NCI-H1436 treated with DMSO at 0.1 percent for 48 hours (cell line): ENCODE results near the gene BMF.
"Not testable (repeated sequence)": the region's sequence is repeated elsewhere in the genome, so short reads cannot be mapped to it uniquely, and the experiment has no call there.

Source experiments
- DNase-seq: peaks from one replicate; lab custom pipeline; 2025; lab: John Stamatoyannopoulos, UW

Gene BMF

DNA sequence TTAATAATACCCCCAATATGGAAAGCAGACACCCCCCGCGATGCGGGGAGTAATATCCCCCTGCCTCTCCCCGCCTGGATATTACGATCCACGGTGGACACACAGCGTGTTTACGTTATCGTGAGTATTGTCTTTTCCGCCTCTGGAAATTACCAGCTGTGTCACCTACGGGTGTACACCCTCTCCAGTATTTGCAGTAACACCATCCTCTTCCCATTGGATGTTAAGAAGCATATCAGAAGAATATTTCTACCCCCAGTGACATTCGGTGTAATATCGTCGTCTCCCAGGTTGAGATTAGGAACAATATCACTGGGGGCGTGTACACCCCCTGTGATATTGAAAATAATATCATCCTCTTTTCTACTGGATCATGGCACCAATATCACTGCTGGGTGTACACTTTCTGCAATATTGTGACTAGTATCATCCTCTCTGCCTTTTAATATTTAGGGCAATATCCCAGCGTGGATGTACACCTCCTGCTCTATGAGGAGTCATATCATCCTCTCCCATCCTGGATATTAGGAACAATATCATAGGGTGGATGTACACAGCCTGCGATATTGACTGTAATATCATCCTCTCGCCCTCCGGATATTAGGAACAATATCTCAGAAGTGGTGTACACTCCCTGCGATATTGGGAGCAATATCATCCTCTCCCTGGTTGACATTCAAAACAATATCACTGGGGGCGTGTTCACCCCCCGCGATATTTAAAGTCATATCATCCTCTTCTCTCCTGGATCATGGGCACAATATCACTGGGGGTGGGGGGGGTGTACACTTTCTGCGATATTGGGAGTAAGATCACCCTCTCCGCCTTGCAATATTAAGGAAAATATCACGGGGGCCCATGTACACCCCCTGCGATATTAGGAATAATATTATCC is 20.3 kb upstream of the BMF start:
- no peak for DNase-seq

DNA sequence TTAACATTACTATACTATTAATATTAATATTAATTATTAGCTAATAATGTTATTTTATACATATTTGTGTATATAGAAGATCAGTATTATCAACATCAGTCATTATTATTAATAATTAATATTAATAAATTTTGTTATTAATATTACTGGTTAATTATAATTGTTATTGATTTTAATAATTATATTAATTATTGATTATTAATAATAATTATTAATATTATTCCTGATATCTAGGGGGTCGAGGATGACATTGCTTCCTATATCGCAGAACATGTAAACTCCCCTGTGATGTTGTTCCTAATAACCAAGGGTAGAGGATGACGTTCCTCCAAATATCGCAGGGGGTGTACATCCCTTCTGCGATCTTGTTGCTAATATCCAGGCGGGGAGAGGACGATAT is 17.3 kb upstream of the BMF start:
- no peak for DNase-seq

DNA sequence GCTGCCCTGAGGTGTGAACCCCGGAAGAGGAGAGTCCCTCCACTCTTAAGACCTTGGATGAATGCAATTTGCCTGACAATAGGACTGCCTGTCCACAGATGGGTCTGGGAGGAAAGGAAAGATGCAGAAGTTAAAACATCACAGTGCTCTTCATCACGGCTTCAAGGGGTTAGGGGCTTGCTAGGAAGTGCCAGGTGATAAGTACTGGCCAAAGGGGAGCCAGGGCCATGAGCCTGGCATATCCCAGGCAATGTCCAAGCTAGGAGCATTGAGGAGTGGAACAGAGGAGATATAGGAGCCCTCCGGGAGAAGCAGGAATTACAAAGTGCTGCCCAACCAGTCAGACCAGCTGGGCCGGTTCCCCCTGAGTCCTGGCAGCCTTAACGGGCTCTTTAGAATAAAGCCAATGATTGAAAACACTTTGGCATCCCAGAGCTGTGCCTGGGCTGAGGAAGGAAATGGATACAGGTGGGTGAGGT is 16.2 kb upstream of the BMF start:
- not testable (repeated sequence) for DNase-seq

DNA sequence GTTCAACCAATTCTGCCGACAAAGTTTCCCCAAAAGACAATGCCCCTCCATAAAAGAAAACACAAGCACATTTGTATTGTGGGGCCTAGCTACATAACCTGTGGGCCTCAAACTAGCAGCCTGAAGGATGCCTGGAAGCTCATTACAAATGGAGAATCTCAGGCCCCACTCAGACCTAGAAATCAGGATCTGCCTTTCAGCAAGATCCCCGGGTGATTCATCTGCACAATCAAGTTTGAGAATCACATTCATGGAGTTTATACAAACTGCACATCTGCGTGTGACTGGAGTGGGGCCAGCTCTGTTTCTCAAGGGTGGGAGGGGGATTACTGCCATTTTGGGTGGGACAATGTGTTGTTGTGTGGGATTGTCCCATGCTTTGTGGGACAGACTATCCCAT is 15.7 kb upstream of the BMF start:
- DNase-seq = not testable (repeated sequence)

DNA sequence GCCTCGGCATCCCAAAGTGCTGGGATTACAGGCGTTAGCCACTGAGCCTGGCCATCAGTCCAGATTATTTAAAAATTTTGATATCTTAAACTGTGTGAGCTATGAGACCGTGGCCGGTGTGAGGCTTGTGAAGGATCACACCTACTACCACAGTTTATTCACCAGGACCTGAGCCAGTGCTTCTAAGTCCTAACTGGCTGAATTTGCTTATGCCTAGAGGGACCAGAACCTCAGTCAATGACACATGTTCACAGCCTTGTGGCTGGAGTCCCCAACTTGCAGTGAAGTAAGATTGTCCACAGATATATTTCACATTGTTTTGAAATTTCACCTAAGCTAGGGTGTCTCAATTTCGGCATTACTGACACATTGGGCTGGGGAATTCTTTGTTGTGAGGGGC is 15.2 kb upstream of the BMF start:
- DNase-seq = not testable (repeated sequence)

DNA sequence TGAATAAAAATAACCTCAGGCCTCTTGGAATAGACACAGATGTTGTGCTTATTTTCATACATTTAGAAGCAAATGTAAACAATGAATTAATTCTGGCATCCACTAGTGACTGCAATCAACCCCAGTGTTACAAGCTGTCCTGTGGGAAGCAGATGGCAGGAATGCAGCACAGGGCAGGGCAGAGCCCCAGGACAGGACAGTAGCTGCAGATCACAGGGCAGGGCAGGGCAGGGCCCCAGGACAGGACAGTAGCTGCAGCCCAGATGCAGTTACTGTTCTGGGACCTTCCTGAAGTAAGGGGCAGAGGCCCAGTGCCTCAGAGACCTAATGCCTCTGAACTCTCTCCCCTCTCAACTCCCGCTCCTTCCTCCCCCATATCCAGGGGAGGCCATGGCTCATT is 14.3 kb upstream of the BMF start:
- not testable (repeated sequence) for DNase-seq

DNA sequence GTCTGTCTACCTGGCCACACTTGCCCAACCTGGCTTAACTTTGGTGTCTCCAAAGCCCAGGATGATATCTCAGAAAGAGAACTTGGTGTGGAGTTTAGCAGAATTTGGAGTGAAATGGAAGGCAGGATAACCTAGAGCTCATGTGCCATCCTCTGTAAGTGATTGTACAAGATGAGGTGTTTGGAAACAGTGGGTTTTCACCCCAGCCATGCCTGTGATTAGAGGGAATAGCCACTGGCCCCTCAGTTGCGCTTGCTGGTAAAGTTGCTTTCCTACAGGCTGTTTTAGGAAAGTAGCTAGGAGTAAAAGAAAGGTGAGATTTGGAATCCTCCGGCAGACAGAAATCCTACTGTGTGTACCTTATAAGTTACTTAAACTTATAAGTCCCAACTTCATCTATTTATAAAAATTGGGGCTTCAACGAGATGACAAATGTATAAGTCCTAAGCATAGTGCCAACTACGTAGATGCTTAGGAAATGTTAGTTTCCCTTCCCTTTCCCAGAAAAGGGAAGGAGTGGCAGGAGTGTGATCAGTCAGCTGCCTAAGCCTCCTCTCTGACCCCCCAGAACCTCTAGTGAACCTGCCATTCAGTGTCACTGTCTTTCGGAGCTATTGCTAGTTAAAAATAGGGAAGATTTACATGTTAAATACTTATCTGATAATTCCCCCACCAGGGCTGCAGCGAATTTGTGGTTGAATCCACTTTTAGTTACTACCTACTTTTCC is 13.4 kb upstream of the BMF start:
- no peak for DNase-seq

DNA sequence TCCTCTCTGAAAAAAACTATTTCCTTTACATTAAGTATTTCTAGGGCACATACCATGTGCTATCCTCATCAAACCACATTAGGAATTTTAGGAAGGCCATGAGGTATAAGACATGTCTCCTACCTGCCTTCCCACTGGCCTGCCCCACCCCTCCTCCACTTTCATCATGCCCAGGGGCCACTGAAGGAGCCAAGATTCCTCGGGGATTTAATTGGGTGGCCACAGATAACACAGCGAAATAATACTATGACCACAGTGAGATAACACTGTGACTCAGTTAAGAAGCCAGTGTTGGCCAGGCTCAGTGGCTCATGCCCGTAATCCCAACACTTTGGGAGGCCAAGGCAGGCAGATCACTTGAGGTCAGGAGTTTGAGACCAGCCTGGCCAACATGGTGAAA is 9.8 kb upstream of the BMF start:
- no peak for DNase-seq

DNA sequence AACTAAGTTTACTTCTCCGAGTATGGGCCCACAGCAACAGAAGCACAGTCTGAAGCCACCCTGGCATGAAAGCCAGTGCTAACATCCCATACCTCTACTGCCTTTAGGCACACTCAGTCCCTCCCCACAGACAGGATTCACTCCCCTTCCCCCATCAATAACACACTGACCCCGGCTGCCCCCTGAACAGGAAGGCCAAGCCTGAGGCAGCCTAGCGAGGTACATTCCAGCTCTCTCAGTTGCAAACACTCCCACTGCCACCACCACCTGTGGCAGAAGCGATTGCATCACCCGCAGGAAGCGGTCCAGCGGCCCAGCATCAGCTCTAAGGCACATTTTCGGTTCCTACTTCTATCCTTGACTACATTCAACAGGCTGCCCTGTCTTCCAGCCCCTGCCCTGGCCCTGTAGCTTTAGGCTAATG is 7.0 kb upstream of the BMF start:
- no peak for DNase-seq

DNA sequence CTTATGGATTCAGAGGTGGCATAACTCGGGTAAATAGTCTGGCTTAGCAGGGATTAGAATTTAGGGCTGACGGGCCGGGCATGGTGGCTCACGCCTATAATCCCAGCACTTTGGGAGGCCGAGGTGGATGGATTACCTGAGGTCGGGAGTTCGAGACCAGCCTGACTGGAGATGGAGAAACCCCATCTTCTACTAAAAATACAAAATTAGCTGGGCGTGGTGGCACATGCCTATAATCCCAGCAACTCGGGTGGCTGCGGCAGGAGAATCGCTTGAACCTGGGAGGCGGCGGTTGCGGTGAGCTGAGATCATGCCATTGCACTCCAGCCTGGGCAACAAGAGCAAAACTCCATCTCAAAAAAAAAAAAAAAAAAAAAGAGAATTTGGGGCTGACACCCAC is 6.4 kb upstream of the BMF start:
- DNase-seq = not testable (repeated sequence)

DNA sequence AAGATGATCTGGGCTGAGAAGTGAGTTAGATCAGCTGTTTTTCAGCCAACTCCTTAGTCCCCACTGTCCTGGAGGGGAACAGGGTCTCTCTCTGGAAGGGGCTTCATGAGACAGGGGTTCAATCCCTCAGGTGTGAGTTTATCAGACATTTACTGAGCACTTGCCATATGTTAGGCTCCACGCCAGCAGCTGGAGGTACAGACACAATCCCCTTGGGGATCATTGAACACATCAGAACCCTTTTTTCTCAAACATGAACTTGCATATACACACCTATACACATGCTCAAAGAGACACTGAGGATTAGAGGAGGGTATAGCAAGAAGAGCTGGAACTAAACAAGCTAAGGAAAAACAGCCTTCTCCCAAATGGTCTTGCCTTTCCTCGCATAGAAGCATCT is 5.5 kb upstream of the BMF start:
- DNase-seq = no peak

DNA sequence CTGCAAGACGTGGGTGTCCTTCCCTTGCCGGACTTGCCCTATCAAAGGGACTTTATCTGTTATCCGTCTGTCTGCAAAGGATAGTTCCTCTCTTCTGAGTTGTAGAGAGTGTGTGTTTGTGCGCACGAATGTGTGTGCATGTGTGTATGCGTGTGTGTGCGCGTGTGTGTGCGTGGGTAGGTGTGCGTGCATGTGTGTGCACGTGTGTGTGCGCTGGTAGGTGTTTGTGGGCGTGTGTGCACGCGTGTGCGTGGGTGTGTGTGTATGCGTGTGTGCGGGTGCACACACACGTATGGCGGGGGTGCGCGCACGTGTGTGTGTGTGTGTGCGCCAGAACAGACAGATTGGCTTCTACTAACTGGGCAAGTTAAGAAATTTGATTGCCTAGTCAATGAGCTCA is 4.1 kb upstream of the BMF start:
- no peak for DNase-seq

DNA sequence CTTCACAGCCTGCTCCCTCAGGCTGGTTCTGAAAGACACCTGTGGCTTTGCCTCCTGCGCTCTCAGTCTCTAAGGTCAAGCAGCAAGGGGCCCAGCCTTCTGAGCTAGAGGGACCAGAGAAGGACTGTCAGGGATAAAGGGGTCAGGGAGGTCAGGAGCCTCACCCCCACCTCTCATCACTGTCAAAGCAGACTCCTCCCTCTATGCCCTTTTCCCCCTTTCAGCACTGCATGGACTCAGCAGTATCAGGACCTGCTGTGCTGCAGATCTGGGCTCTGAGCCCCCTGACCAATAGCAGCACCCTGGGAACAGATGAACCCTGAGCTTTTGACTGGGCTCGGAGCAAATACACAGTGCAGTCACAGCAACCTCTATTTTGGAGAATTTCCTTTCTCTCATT is 3.2 kb upstream of the BMF start:
- DNase-seq = no peak

DNA sequence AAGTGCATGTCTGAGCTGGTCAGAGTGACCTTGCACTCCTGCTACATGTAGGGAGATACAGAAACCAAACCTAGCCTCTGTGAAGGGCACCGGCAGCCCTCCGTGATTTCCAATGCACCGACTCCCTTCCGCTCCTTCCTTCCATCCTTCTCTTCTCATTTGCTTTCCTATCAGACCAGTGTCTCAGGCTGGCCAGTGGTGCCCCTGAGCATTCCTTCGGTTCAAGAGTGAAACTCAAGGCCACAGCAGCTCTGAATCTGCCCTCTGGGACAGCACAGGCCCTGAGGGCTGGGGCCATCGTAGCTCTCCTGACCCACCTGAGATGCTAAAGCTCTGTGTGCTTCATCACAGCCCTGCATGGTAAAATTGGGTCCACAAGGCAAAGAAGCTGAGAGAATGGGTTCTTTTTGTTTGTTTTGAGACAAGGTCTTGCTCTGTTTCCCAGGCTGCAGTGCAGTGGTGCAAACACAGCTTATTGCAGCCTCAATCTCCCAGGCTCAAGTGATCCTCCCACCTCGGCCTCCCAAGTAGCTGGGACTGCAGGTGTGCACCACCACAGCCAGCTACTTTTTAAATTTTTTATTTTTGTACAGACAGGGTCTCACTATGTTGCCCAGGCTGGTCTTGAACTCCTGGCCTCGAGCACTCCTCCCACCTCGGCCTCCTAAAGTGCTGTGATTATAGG is 2.3 kb upstream of the BMF start:
- DNase-seq = no peak

DNA sequence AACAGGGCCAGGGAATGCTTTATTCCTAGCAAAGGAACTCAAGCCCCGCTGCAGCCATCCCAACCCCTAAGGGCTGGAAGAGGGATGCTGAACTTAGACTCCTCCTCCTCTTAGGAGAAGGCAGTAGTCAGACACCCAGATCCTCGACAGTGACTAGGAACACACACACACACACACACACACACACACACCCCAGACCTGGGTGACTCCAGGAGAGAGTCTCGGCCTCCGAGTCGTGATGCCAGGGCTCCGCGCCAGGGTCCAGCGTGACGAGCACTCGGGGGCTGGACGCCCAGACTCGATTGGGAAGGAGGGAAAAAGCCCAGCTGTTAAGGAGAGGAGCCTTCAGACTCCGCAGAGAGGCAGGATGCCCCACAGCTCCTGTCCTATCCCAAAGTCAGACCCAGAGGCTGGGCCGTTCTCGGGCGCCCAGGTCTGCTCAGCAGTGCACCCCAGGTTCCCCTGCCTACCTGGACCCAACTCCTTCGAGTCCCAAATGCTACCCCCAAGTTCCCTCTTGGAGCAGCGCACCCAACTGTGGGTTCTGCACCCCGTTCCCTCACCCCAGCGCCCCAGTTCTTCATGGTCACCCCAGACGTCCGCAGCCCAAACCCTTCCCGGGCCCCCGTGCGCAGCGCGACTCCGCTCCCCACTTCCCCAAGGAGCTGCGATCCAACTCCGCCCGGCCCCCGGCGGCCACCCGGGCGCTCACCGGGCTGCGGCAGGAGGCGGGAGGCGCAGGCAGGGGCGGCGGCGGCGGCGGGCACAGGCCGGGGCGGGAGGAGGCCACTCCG is 421 bp downstream of the BMF start:
- DNase-seq = no peak

DNA sequence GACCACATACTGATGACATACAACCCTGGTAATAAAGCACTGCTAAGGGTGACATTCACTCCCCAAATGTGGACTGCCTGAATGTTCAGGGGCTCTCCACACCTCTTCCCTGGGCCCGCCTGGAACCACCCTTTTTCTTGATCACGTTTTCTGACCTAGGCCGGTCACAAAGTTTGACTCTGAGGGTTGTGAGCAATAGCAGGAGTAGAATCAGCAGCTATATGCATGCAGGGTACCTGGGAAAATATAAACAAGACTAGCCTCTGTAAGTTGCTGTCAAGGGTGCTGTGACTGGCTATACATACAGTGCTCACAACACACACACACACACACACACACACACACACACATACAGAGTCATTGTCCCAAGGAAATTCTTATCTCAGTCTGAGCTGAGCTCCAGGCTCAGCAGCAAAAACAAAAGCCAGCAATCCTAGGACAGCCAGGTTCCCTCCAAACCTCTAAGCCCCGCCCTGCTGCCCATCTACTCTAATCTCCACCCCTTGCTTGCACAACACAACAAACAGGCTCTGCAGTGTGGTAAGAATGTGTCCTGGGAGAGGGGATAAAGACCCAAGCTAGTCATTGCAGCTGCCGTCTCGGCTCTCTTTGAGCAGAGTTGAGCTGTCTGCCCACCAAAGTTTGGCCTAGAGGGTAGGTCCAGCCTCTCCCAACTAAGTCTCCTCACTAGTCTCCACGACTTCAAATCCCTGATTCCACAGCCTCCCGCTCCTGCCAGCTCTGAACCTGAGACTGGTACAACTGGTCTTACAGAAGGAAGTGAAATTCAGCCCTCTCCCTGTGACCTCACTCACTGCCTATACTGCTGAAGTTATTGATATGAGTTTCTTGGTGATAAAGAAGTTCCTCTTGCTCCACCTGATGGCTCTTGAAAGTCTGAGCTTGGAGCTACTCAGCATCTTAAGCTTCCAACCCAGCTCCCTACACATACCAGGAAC is 2.2 kb downstream of the BMF start:
- DNase-seq = peak; percentile 6

DNA sequence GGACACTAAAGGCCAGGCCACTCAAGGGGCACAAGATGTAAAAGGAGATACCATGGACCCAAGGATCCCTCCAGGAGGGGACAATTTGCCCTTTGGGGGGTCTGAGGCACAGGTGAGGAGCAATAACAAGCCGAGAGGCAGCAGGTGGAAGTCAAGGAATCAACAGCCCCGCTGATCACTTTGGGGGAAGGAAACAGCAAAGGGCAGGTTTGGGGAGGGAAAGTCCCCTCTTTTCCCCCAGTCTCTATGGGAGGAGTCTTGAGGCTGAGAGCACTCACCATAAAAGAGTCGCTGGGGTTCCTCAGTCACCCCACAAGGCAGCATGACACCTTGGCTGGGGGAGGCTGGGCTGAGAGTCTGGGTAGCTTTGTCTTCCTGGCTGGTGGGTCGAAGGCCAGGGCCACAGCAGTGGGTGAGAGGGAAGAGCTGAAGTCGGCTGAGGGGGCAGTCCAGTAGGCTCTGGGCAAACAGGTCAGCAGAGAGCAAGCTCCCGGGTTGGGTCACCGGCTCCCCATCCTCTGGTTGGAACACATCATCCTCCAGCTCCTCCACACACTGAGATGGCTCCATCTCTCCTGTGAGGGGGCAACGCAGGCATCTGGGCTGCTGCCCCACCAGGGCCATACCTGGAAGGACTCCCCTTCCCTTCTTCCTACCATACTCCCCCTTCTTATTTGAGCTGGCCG is 3.0 kb downstream of the BMF start:
- DNase-seq = no peak

DNA sequence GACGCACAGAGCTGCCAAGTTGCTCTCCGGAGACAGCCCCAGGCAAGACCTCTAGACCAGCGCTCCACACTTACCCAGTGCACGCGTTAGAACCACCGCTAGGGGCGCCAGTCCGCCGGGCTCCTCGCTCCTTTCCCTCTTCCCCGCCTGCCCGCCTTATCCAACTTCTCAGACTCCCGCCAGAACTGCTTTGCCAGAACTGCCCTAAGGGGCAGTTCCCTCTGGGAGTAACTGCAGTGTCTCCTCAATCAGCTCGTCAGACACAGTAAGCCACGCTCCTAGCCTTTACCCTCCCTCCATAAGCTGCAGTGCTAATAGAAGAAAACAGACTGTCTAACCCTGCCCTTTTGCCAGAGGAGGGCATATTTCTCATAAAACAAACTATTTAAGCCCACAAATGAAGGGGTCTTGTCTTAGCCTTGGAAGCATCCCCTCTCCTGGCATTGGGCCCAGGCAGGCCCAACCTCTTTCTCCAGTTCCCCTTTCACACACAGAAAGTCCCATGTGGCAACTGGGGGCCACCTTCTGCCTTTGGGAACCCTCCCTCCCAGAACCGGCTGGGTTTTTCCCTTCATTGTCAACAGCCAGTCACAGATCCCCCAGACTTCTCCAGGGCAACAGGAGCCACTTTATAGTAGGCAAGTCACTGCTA is 3.7 kb downstream of the BMF start:
- DNase-seq = peak; percentile 61

DNA sequence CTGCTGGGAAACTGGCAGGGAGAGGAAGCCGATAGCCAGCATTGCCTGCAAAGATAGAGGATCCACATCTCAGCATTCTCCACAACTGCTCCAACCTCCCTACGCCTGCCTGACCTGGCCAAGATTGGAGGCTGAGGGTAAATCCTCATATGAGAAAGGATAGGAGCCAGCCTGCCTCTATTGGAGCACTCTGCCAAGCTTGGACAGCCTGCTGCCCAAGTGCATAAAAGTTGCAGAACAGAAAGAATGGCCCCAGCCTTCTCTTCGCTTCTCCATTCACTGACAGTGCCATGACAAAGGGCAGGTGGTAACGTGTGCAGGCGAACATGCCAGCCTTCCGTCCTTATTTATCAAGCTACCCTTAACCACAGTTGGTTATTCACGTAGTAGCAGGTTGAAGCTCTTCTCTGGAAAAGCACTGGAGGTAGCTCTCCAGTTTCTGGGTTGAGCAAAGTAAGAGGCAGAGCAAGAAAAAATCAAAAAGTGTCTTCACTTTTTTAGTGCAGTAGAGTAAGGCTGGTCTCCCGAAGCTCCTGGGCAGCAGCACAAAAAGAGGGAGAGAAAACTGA is 4.3 kb downstream of the BMF start:
- DNase-seq = no peak
